Measurements from ENCODE around the gene LETMD1.

The LETMD1 gene

GRCh38 chr12:51049525-51049924 lies 1.4 kb downstream of the LETMD1 start:
- no peak for TF ChIP-seq KLF9 (tag by site-specific recombination; IDR thresholded peaks at IDR 0.05; ENCODE audit: low read depth)
- no peak for TF ChIP-seq ZNF843 (tag by site-specific recombination; IDR thresholded peaks at IDR 0.05)
- peak; percentile 77 for TF ChIP-seq ZNF335 (tag by site-specific recombination; conservative IDR thresholded peaks at IDR 0.05)
- Histone ChIP-seq H3K36me3 (ENCODE audit: control insufficient read depth in 2 of 2, insufficient read depth in 1 of 2, low read length in 2 of 2) (peaks cover 16 to 26% of the 10 kb centered on the region in 2 experiments; a peak in 2 of 3 replicates), H3K9me3 (ENCODE audit: control insufficient read depth, insufficient read depth, low read depth, low read length) (no peaks in the 10 kb centered on the region), H3K4me1 (ENCODE audit: control insufficient read depth, insufficient read depth, low read length) (0 out of 2 replicates have a peak, but pooled peaks cover 3% of the 10 kb centered on the region), H3K4me3 (ENCODE audit: low read depth, low read length) (peak overlapping the region; percentile 80; the same call in 1 of the 2 replicates), H3K27ac (ENCODE audit: extremely low read depth, low read depth, low read length) (no peak overlapping the region)
- ChIA-PET POLR2A (interaction anchor here (0.7 to 1.5 kb wide), 3 partner anchors 34 to 270 kb away, joined by 3 to 10 read pairs (median 3); partner anchors contain the start of genes CSRNP2 and DAZAP2), CTCF (no interaction called here)

DNA sequence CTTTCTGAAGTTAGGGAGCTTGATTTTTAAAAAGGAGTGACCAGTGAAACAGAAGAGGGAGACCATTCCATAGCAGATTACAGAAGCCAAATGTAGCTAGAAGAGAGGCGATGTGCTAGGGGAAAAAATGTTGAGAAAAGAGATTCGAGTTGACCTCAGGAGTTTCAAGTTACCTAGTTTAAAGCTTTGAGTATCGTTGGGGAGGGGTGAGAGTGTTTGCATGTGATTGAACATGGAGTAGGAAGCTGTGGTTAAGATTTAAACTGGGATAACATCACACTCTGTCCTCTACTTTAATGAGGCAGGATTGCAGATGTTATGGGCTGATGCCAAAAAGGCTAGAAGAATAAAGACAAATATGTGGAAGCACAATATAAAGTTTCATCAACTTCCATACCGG lies 3.7 kb downstream of the LETMD1 start:
- Histone ChIP-seq H3K27ac (ENCODE audit: extremely low read depth, low read depth, low read length) (no peak overlapping the region), H3K36me3 (ENCODE audit: control insufficient read depth in 2 of 2, insufficient read depth in 1 of 2, low read length in 2 of 2) (peaks cover 31 to 48% of the 10 kb centered on the region in 2 experiments), H3K9me3 (ENCODE audit: control insufficient read depth, insufficient read depth, low read depth, low read length) (no peaks in the 10 kb centered on the region), H3K4me1 (ENCODE audit: control insufficient read depth, insufficient read depth, low read length) (0 out of 2 replicates have a peak, but pooled peaks cover 3% of the 10 kb centered on the region), H3K4me3 (ENCODE audit: low read depth, low read length) (no peak overlapping the region)
- ChIA-PET CTCF (interaction anchor here (0.6 to 2.3 kb wide), 4 partner anchors 10 to 289 kb away, joined by 3 to 7 read pairs (median 4); no protein-coding TSS in a partner anchor), POLR2A (interaction anchor here (1.2 to 1.9 kb wide), 3 partner anchors 12 to 32 kb away, joined by 4 to 8 read pairs (median 6); partner anchors contain the start of genes CSRNP2 and SLC11A2)
- TF ChIP-seq, protein P1, sequence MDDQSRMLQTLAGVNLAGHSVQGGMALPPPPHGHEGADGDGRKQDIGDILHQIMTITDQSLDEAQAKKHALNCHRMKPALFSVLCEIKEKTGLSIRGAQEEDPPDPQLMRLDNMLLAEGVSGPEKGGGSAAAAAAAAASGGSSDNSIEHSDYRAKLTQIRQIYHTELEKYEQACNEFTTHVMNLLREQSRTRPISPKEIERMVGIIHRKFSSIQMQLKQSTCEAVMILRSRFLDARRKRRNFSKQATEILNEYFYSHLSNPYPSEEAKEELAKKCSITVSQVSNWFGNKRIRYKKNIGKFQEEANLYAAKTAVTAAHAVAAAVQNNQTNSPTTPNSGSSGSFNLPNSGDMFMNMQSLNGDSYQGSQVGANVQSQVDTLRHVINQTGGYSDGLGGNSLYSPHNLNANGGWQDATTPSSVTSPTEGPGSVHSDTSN (CRISPR knock-in tag; IDR thresholded peaks at IDR 0.05): no peak
- no peak for TF ChIP-seq ZNF530 (tag by site-specific recombination; IDR thresholded peaks at IDR 0.05; ENCODE audit: low read depth)
- TF ChIP-seq ZNF169 (tag by site-specific recombination; IDR thresholded peaks at IDR 0.05): no peak
- TF ChIP-seq ZNF660 (tag by site-specific recombination; IDR thresholded peaks at IDR 0.05): no peak
- no peak; the same call in 1 of the 2 replicates for TF ChIP-seq INSM2 (tag by site-specific recombination; IDR thresholded peaks at IDR 0.05)
- TF ChIP-seq ELK4 (IDR thresholded peaks at IDR 0.05; ENCODE audit: borderline replicate concordance, low read depth, low read length): no peak
- no peak for TF ChIP-seq ZNF391 (tag by site-specific recombination; IDR thresholded peaks at IDR 0.05; ENCODE audit: borderline replicate concordance, low read depth)
- peak; percentile 48; the same call in 1 of the 2 replicates for TF ChIP-seq KLF8 (tag by site-specific recombination; IDR thresholded peaks at IDR 0.05)
- TF ChIP-seq ZXDB (tag by site-specific recombination; IDR thresholded peaks at IDR 0.05): peak; percentile 81
- no peak for TF ChIP-seq ZNF624 (tag by site-specific recombination; IDR thresholded peaks at IDR 0.05)
- no peak for TF ChIP-seq ZSCAN5A (tag by site-specific recombination; IDR thresholded peaks at IDR 0.05)
- no peak for TF ChIP-seq BCL11B (tag by site-specific recombination; IDR thresholded peaks at IDR 0.05; ENCODE audit: low read depth)
- TF ChIP-seq ZNF585B (tag by site-specific recombination; IDR thresholded peaks at IDR 0.05): peak; percentile 57; the same call in 1 of the 2 replicates
- TF ChIP-seq ZNF157 (tag by site-specific recombination; IDR thresholded peaks at IDR 0.05): no peak
- TF ChIP-seq ZSCAN30 (tag by site-specific recombination; IDR thresholded peaks at IDR 0.05): no peak
- no peak for TF ChIP-seq WT1 (tag by site-specific recombination; IDR thresholded peaks at IDR 0.05)
- no peak for TF ChIP-seq ZNF155 (tag by site-specific recombination; IDR thresholded peaks at IDR 0.05)
- no peak for TF ChIP-seq ZNF658 (tag by site-specific recombination; IDR thresholded peaks at IDR 0.05)
- TF ChIP-seq OSR2 (tag by site-specific recombination; IDR thresholded peaks at IDR 0.05): peak; percentile 97
- no peak for TF ChIP-seq ZBTB11 (tag by site-specific recombination; conservative IDR thresholded peaks at IDR 0.05; ENCODE audit: low read depth)
- no peak for TF ChIP-seq ZNF394 (tag by site-specific recombination; IDR thresholded peaks at IDR 0.05; ENCODE audit: borderline replicate concordance)
- TF ChIP-seq ZNF610 (tag by site-specific recombination; IDR thresholded peaks at IDR 0.05; ENCODE audit: borderline replicate concordance): no peak
- TF ChIP-seq ZNF184 (tag by site-specific recombination; IDR thresholded peaks at IDR 0.05): no peak
- TF ChIP-seq MEIS1 (CRISPR knock-in tag; IDR thresholded peaks at IDR 0.05; ENCODE audit: borderline replicate concordance): no peak

Measured in HEK293 (cell line).